Thyroid gland (tissue), 4 donors: ENCODE measurements around the gene WDR27.

Experiments used
- CTCF ChIP-seq, 6 experiments: fragments of 200-600 bp in 3 of 6; fragments of 450-650 bp in 3 of 6; sonication (generic) in 3 of 6; IDR thresholded peaks; one replicate each; pipeline ENCODE4 v1.5.1; 2016 to 2019; ENCODE audit warnings: antibody characterized with exemption in 6 of 6, mild to moderate bottlenecking in 2 of 6, inconsistent platforms in 1 of 6, moderate library complexity in 1 of 6
- POLR2A ChIP-seq, 2 donors: fragments of 450-650 bp; IDR thresholded peaks; one replicate each; pipeline ENCODE4 v1.6.1; 2017; ENCODE audit warnings: antibody characterized with exemption in 2 of 2, mild to moderate bottlenecking in 2 of 2, moderate library complexity in 1 of 2

GRCh38 chr6:169723991-169724493 is 22.2 kb upstream of the WDR27 start:
- TF ChIP-seq CTCF (IDR thresholded peaks at IDR 0.05) (no peak), POLR2A (IDR thresholded peaks at IDR 0.05) (peak in 1 of 2 donors; percentile 30)
